Cardiac fibroblast (primary cell): ENCODE data around the gene SBNO2.

Experiments
- DNase-seq, 2 donors: peaks; one replicate each; pipeline versions ENCODE4 v3.0.0 to v3.0.0-alpha.2; 2010; ENCODE audit warnings: low read depth in 2 of 2
- H3K4me3 ChIP-seq, 2 donors: replicated peaks in 1 of 2; 1 replicate in 1 of 2; 2 replicates in 1 of 2; pipeline ENCODE4 v1.5.1; 2011; ENCODE audit warnings: low read depth in 2 of 2, low read length in 2 of 2, mild to moderate bottlenecking in 2 of 2, moderate library complexity in 1 of 2
- CTCF ChIP-seq: IDR thresholded peaks from one replicate; pipeline ENCODE4 v1.5.1; 2011; ENCODE audit warnings: low read depth, mild to moderate bottlenecking, low read length, inconsistent platforms

The SBNO2 gene

GRCh38 chr19:1166872-1167573 is 7.0 kb downstream of the SBNO2 start:
- TF ChIP-seq CTCF: no peak
- DNase-seq: no peak
- no peak overlapping the region for H3K4me3 ChIP-seq

GRCh38 chr19:1164684-1165531 is 9.2 kb downstream of the SBNO2 start:
- DNase-seq: no peak
- no peak overlapping the region for H3K4me3 ChIP-seq
- TF ChIP-seq CTCF: no peak

GRCh38 chr19:1163934-1164683 is 10.0 kb downstream of the SBNO2 start:
- H3K4me3 ChIP-seq: no peak overlapping the region
- TF ChIP-seq CTCF: no peak
- DNase-seq: no peak

GRCh38 chr19:1163283-1163933 is 10.7 kb downstream of the SBNO2 start:
- no peak for DNase-seq
- no peak for TF ChIP-seq CTCF
- H3K4me3 ChIP-seq: no peak overlapping the region

- no peak overlapping the region for H3K4me3 ChIP-seq
- DNase-seq: no peak
- TF ChIP-seq CTCF: no peak
Measured at GRCh38 chr19:1162404-1163282, 11.4 kb downstream of the SBNO2 start.
